K562 (cell line): Measurements from ENCODE around the gene NTRK2.

ENCODE experiments used
- HMG20A ChIP-seq: fragments of 450-650 bp; formaldehyde crosslinking; conservative IDR thresholded peaks from 2 replicates; pipeline ENCODE4 v1.4.0; 2020; ENCODE audit warnings: mild to moderate bottlenecking, mixed read lengths
- JUNB ChIP-seq: fragments of 450-650 bp; formaldehyde crosslinking; conservative IDR thresholded peaks from 2 replicates; pipeline ENCODE4 v1.4.0; 2020; ENCODE audit warnings: mild to moderate bottlenecking
- MXI1 ChIP-seq: IDR thresholded peaks from 2 replicates; pipeline ENCODE4 v1.6.1; 2011; ENCODE audit warnings: low read depth, mild to moderate bottlenecking, improper control_type of control experiment, low read length
- PTRF ChIP-seq: fragments of 450-650 bp; IDR thresholded peaks from 2 replicates; pipeline ENCODE4 v1.6.1; 2016; ENCODE audit warnings: mild to moderate bottlenecking, missing genetic modification characterization, missing compliant biosample characterization
- SIN3A ChIP-seq, 2 experiments: fragments of 150-350 bp in 1 of 2; IDR thresholded peaks; 2 replicates each; pipeline ENCODE4 v1.6.1; 2011 to 2016; ENCODE audit warnings: borderline replicate concordance in 2 of 2, low read depth in 2 of 2, low read length in 2 of 2, mild to moderate bottlenecking in 2 of 2, moderate library complexity in 2 of 2; ENCODE audit not compliant: control insufficient read depth in 1 of 2
- SP1 ChIP-seq: sonication (generic); formaldehyde crosslinking; IDR thresholded peaks from 2 replicates; pipeline ENCODE4 v1.8.1; 2022; ENCODE audit warnings: mild to moderate bottlenecking, missing genetic modification reagents
- TAF9B ChIP-seq: fragments of 450-650 bp; IDR thresholded peaks from 2 replicates; pipeline ENCODE4 v1.6.1; 2018; ENCODE audit warnings: mild to moderate bottlenecking; ENCODE audit not compliant: partially characterized antibody
- TF ChIP-seq, protein P1 (sequence below), 3 experiments: IDR thresholded peaks in 2 of 3; conservative IDR thresholded peaks in 1 of 3; 2 replicates each; pipeline ENCODE4 v1.5.1; 2011 to 2012; ENCODE audit warnings: low read length in 3 of 3, mild to moderate bottlenecking in 3 of 3, control low read depth in 2 of 3, improper control_type of control experiment in 1 of 3, inconsistent platforms in 1 of 3, low read depth in 1 of 3, mixed read lengths in 1 of 3, moderate library complexity in 1 of 3; ENCODE audit not compliant: insufficient read depth in 2 of 3
- TF ChIP-seq, protein P2 (sequence below): sonication (generic); formaldehyde crosslinking; IDR thresholded peaks from 2 replicates; pipeline ENCODE4 v1.8.1; 2023; ENCODE audit warnings: mild to moderate bottlenecking, missing genetic modification reagents

DNA sequence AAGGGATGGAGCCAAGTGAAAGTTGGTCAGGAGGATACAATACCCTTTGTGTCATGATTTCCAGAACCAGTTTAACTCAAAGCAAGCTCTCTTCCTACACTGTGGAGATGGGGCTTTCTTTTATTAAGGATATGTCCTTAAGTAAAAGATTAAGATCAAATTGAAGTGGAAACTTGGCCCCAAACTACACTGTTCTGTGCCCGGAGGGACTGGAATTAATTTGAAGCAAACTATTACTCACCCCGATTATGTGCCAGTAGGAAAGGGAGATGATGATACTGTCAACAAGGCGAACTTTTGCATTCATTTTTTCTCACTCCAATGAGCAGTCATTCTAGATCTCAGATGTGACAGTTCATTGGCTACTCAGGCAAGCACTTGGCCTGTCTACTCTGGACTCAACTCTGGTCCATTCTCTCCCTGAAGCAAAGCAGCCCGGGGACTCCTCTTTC is 186.7 kb downstream of the NTRK2 start:
- TF ChIP-seq HMG20A (CRISPR knock-in tag): no peak
- no peak for TF ChIP-seq MXI1
- no peak for TF ChIP-seq SP1 (CRISPR knock-in tag)
- TF ChIP-seq, protein P1, sequence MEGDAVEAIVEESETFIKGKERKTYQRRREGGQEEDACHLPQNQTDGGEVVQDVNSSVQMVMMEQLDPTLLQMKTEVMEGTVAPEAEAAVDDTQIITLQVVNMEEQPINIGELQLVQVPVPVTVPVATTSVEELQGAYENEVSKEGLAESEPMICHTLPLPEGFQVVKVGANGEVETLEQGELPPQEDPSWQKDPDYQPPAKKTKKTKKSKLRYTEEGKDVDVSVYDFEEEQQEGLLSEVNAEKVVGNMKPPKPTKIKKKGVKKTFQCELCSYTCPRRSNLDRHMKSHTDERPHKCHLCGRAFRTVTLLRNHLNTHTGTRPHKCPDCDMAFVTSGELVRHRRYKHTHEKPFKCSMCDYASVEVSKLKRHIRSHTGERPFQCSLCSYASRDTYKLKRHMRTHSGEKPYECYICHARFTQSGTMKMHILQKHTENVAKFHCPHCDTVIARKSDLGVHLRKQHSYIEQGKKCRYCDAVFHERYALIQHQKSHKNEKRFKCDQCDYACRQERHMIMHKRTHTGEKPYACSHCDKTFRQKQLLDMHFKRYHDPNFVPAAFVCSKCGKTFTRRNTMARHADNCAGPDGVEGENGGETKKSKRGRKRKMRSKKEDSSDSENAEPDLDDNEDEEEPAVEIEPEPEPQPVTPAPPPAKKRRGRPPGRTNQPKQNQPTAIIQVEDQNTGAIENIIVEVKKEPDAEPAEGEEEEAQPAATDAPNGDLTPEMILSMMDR (IDR thresholded peaks at IDR 0.05 in 2 of 3, conservative IDR thresholded peaks at IDR 0.05 in 1 of 3; ENCODE audit: insufficient read depth in 2 of 3, low read depth in 1 of 3, low read length in 3 of 3): no peak
- no peak for TF ChIP-seq PTRF (tag)
- TF ChIP-seq TAF9B: no peak
- TF ChIP-seq SIN3A (IDR thresholded peaks at IDR 0.05; ENCODE audit: borderline replicate concordance in 2 of 2, control insufficient read depth in 1 of 2, low read depth in 2 of 2, low read length in 2 of 2): no peak
- TF ChIP-seq, protein P2, sequence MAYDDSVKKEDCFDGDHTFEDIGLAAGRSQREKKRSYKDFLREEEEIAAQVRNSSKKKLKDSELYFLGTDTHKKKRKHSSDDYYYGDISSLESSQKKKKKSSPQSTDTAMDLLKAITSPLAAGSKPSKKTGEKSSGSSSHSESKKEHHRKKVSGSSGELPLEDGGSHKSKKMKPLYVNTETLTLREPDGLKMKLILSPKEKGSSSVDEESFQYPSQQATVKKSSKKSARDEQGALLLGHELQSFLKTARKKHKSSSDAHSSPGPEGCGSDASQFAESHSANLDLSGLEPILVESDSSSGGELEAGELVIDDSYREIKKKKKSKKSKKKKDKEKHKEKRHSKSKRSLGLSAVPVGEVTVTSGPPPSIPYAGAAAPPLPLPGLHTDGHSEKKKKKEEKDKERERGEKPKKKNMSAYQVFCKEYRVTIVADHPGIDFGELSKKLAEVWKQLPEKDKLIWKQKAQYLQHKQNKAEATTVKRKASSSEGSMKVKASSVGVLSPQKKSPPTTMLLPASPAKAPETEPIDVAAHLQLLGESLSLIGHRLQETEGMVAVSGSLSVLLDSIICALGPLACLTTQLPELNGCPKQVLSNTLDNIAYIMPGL (CRISPR knock-in tag): no peak
- no peak for TF ChIP-seq JUNB
